Activated T-helper 1 cell treated with Interleukin-2 at 50 U/mL for 16 hours (primary cell): ENCODE data around the gene SLC2A2.

Source experiments
- DNase-seq: peaks from one replicate; pipeline ENCODE4 v3.0.0-alpha.2; 2020; ENCODE audit warnings: low read depth

SLC2A2 gene

GRCh38 chr3:171026597-171027293 lies at the start of gene SLC2A2:
SLC2A2 (minus strand) TSS chr3:171026720; CDS start chr3:171026670, 50 bp downstream.
- DNase-seq = no peak

- no peak for DNase-seq
Observed at GRCh38 chr3:171072432-171072831, 45.9 kb upstream of the SLC2A2 start.

- no peak for DNase-seq
Observed at GRCh38 chr3:171068658-171069057, 42.1 kb upstream of the SLC2A2 start.

GRCh38 chr3:171066206-171066605 lies 39.7 kb upstream of the SLC2A2 start:
- no peak for DNase-seq

GRCh38 chr3:171065732-171066131 lies 39.2 kb upstream of the SLC2A2 start:
- DNase-seq = no peak

- no peak for DNase-seq
Observed at GRCh38 chr3:171064461-171064860, 37.9 kb upstream of the SLC2A2 start.

- DNase-seq = no peak
Observed at GRCh38 chr3:171061749-171062148, 35.2 kb upstream of the SLC2A2 start.

GRCh38 chr3:171059978-171060377 lies 33.5 kb upstream of the SLC2A2 start:
- no peak for DNase-seq

GRCh38 chr3:171058873-171059603 lies 32.5 kb upstream of the SLC2A2 start:
- DNase-seq = no peak

GRCh38 chr3:171058058-171058457 lies 31.5 kb upstream of the SLC2A2 start:
- no peak for DNase-seq

- no peak for DNase-seq
Observed at GRCh38 chr3:171057072-171057471, 30.6 kb upstream of the SLC2A2 start.

GRCh38 chr3:171056528-171056927 lies 30.0 kb upstream of the SLC2A2 start:
- DNase-seq = no peak

- no peak for DNase-seq
Observed at GRCh38 chr3:171055336-171056178, 29.0 kb upstream of the SLC2A2 start.

- DNase-seq = no peak
Observed at GRCh38 chr3:171054921-171055320, 28.4 kb upstream of the SLC2A2 start.

- no peak for DNase-seq
Observed at GRCh38 chr3:171054231-171054630, 27.7 kb upstream of the SLC2A2 start.

GRCh38 chr3:171049861-171050444 lies 23.4 kb upstream of the SLC2A2 start:
- DNase-seq = no peak

- DNase-seq = no peak
Observed at GRCh38 chr3:171046760-171047159, 20.2 kb upstream of the SLC2A2 start.

GRCh38 chr3:171044835-171045793 lies 18.6 kb upstream of the SLC2A2 start:
- DNase-seq = no peak

- DNase-seq = no peak
Observed at GRCh38 chr3:171044384-171044783, 17.9 kb upstream of the SLC2A2 start.

GRCh38 chr3:171039674-171040073 lies 13.2 kb upstream of the SLC2A2 start:
- no peak for DNase-seq

GRCh38 chr3:171038342-171038741 lies 11.8 kb upstream of the SLC2A2 start:
- no peak for DNase-seq
